Measurements from ENCODE around the gene MPI. TPM values are rescaled to one million over a fixed set of nuclear protein-coding genes. Genes with fewer than 3 reads are reported as not detected.
"Not testable (repeated sequence)": the region's sequence is repeated elsewhere in the genome, so short reads cannot be mapped to it uniquely, and the experiment has no call there.

The MPI gene
- total RNA-seq, 2 experiments from 2014 or later: 67.1 to 74.3 TPM

DNA sequence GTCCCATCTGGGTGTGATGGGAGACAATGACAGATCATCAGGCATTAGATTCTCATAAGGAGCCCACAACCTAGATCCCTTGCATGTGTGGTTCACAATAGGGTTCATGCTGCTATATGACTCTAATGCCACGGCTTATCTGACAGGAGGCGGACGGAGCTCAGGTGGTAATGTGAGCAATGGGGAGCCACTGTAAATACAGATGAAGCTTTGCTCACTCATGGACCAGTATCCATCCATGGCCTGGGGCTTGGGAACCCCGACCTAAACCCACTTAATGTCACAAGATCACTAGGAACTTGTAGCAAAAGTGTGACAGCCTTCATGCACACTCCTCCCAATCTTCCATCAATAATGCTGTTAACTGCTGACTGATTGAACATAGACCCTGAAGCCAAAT lies 18.8 kb downstream of the MPI start:
- Mint-ChIP-seq H3K4me1 (ENCODE audit: low read depth) (peaks cover 19% of the 10 kb centered on the region), H3K9me3 (no peaks in the 10 kb centered on the region), H3K27me3 (no peaks in the 10 kb centered on the region), H3K4me3 (no peak overlapping the region), H3K27ac (no peak overlapping the region), H3K36me3 (ENCODE audit: low read depth) (peaks cover 31% of the 10 kb centered on the region)
- CTCF ChIA-PET: interaction anchor here (1.0 to 4.1 kb wide), 3 partner anchors 8 to 127 kb away, joined by 3 to 40 read pairs (median 7); partner anchors contain the start of gene CSK
- ATAC-seq (no peak), DNase-seq (no peak)
- POLR2A ChIA-PET: interaction anchor here (0.9 kb wide), 1 partner anchor 13 kb away, joined by 3 read pairs; no protein-coding TSS in a partner anchor
- intact Hi-C loops (cut with micrococcal nuclease): no loop called here
- no peak for TF ChIP-seq CTCF (IDR thresholded peaks at IDR 0.05)

GRCh38 chr15:74913041-74913440 lies 23.2 kb downstream of the MPI start:
- Mint-ChIP-seq H3K4me1 (ENCODE audit: low read depth) (no peaks in the 10 kb centered on the region), H3K9me3 (no peaks in the 10 kb centered on the region), H3K36me3 (ENCODE audit: low read depth) (peaks cover 41% of the 10 kb centered on the region), H3K4me3 (no peak overlapping the region), H3K27me3 (no peaks in the 10 kb centered on the region), H3K27ac (no peak overlapping the region)
- intact Hi-C loops (cut with micrococcal nuclease): no loop called here
- ChIA-PET POLR2A (interaction anchor here (0.6 to 1.3 kb wide), 3 partner anchors 11 to 252 kb away, joined by 3 to 5 read pairs (median 3); no protein-coding TSS in a partner anchor), CTCF (interaction anchor here (1.3 kb wide), 1 partner anchor 11 kb away, joined by 3 read pairs; no protein-coding TSS in a partner anchor)
- TF ChIP-seq CTCF (IDR thresholded peaks at IDR 0.05): no peak
- DNase-seq: no peak
- no peak for ATAC-seq

DNA sequence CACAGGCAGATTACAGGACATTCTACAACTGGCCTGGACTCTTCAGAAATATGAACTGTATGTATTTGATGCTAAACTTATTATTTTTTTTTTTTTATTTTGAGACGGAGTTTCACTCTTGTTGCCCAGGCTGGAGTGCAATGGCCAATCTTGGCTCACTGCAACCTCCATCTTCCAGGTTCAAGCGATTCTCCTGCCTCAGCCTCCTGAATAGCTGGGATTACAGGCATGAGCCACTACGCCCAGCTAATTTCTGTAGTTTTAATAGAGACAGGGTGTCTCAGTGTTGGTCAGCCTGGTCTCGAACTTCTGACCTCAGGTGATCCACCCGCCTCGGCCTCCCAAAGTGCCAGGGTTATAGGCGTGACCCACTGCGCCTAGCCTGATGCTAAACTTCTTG lies 24.0 kb downstream of the MPI start:
- ATAC-seq; H3K4me3 Mint-ChIP-seq; intact Hi-C loops (cut with micrococcal nuclease); DNase-seq; H3K27ac Mint-ChIP-seq; H3K4me1 Mint-ChIP-seq (ENCODE audit: low read depth); H3K9me3 Mint-ChIP-seq; H3K27me3 Mint-ChIP-seq: not testable (repeated sequence)
- CTCF ChIA-PET: interaction anchor here (1.3 kb wide), 1 partner anchor 12 kb away, joined by 3 read pairs; no protein-coding TSS in a partner anchor
- peaks cover 42% of the 10 kb centered on the region for H3K36me3 Mint-ChIP-seq (ENCODE audit: low read depth)
- POLR2A ChIA-PET: interaction anchor here (0.6 to 0.8 kb wide), 2 partner anchors 12 to 253 kb away, joined by 3 read pairs; no protein-coding TSS in a partner anchor

DNA sequence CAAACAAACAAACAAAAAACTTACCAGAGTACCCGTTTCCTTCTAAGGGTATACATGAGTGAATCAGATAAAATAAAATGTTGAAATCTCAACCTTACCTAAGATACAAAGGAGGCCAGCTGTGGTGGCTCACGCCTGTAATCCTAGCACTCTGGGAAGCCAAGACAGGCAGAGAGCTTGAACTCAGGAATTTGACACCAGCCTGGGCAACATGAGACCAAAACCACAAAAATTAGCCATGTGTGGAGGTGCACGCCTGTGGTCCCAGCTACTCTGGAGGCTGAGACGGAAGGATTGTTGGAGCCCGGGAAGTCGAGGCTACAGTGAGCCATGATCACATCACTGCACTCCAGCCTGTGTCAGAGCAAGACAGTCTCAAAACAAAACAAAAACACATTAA lies 27.8 kb downstream of the MPI start:
- H3K36me3 Mint-ChIP-seq (ENCODE audit: low read depth): peaks cover 49% of the 10 kb centered on the region

GRCh38 chr15:74920456-74920855 lies 30.6 kb downstream of the MPI start:
- Mint-ChIP-seq H3K27me3 (no peaks in the 10 kb centered on the region), H3K9me3 (no peaks in the 10 kb centered on the region), H3K4me3 (no peak overlapping the region), H3K4me1 (ENCODE audit: low read depth) (peaks cover 6% of the 10 kb centered on the region), H3K36me3 (ENCODE audit: low read depth) (peaks cover 45% of the 10 kb centered on the region), H3K27ac (no peak overlapping the region)
- TF ChIP-seq CTCF (IDR thresholded peaks at IDR 0.05): no peak
- POLR2A ChIA-PET: interaction anchor here (1.1 kb wide), 1 partner anchor 8 kb away, joined by 3 read pairs; no protein-coding TSS in a partner anchor
- CTCF ChIA-PET: interaction anchor here (0.6 to 3.4 kb wide), 3 partner anchors 18 to 41 kb away, joined by 3 to 23 read pairs (median 9); no protein-coding TSS in a partner anchor
- intact Hi-C loops (cut with micrococcal nuclease): no loop called here
- DNase-seq (no peak), ATAC-seq (no peak)

More for the DNA sequence above, 27.8 kb downstream of the MPI start:
- no peak overlapping the region for H3K27ac Mint-ChIP-seq
- no peak for ATAC-seq
- ChIA-PET CTCF (interaction anchor here (2.0 kb wide), 1 partner anchor 16 kb away, joined by 13 read pairs; no protein-coding TSS in a partner anchor), POLR2A (interaction anchor here (0.7 to 1.1 kb wide), 3 partner anchors 14 to 97 kb away, joined by 3 to 7 read pairs (median 4); no protein-coding TSS in a partner anchor)
- no peaks in the 10 kb centered on the region for H3K4me1 Mint-ChIP-seq (ENCODE audit: low read depth)
- no peak for DNase-seq
- H3K4me3 Mint-ChIP-seq: no peak overlapping the region
- TF ChIP-seq CTCF (IDR thresholded peaks at IDR 0.05): no peak
- H3K9me3 Mint-ChIP-seq: no peaks in the 10 kb centered on the region
- no peaks in the 10 kb centered on the region for H3K27me3 Mint-ChIP-seq
- intact Hi-C loops (cut with micrococcal nuclease): no loop called here
